K562 treated with DMSO at 1 percent for 24 hours (cell line): ENCODE results near the gene FAM219A. TPM values are rescaled to one million over a fixed set of nuclear protein-coding genes. Genes with fewer than 3 reads are reported as not detected.

Experiments
- total RNA-seq: library from RNA; unstranded; fragments of 300-600 nt; gene quantifications from 2 replicates; pipeline ENCODE4 v1.2.3, GENCODE V29; 2022; ENCODE audit warnings: low read depth; ENCODE audit not compliant: insufficient read depth

The FAM219A gene
- total RNA-seq = 20.9 and 21.6 TPM in 2 replicates

GRCh38 chr9:34458013-34458958, at the start of gene FAM219A, which contains the start of gene DNAI1:
Gene FAM219A, minus strand, starts transcription at chr9:34458570. Its CDS starts 307 bp downstream, at chr9:34458263.
Gene DNAI1, plus strand, starts transcription at chr9:34458805. Its CDS starts 201 bp downstream, at chr9:34459006.

DNA sequence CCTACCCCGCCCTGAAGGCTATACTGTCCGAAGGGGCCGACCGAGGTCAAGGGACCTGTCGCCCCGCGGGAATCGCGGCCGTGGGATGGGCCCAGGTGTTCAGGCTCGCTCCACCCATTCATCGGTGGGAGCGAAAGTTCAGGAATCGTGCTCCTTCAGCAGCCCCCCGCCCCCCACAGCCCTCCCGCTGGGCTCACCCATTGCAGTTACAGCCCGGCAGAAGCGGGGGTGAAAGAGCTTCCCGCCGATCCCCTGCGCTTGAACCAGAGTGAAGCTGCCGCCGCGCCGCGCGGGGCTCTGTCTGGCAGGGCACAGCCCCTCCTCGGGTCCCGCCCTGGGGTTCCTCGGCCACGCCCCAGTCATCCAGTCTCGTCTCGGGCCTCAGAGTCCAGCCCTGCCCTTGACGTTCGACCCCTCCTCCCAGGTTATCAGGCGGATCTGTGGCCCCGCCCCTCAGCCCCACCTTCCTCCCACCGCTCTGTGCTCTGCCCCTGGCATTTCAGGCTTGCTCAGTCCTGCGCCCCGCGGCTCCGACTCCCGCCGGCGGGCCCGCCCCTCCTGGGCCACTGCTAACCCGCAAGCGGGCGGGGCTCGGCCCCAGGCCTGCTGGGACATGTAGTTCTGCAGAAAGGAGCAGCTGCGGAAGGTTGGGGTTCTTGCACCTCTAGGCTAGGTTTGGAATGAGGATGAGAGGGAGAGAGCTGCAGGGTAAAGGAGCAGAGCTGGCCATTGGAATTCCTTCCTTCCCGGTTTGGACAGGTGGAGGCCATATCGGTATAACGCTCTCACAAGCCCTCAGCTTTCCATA, 81.6 kb downstream of the FAM219A start, which contains the start of gene MYORG:
TSS of gene MYORG (minus strand) at position 303 of the 808 bp plus-strand sequence. CDS start 3,955 bp downstream, outside the sequence.

Other genes starting within 250 kb of the FAM219A start
- 4.2 and 4.6 TPM in 2 replicates for gene KIF24, start 129.3 kb downstream of the FAM219A start, total RNA-seq
- gene NUDT2, start 129.0 kb downstream of the FAM219A start, total RNA-seq = 13.5 and 14.4 TPM in 2 replicates
- gene MYORG, start 81.7 kb downstream of the FAM219A start, total RNA-seq = 3.3 and 3.8 TPM in 2 replicates
- gene DNAI1, start 235 bp upstream of the FAM219A start, total RNA-seq = not detected in 2 replicates
- gene ENHO, start 64.4 kb upstream of the FAM219A start, total RNA-seq = not detected in 2 replicates
- 0.21 TPM in 1 of 2 replicates, not detected in the other for gene CNTFR, start 131.2 kb upstream of the FAM219A start, total RNA-seq
- 52.6 and 55.0 TPM in 2 replicates for gene RPP25L, start 153.5 kb upstream of the FAM219A start, total RNA-seq
- 146 and 150 TPM in 2 replicates for gene DCTN3, start 161.9 kb upstream of the FAM219A start, total RNA-seq
- gene ARID3C, start 170.5 kb upstream of the FAM219A start, total RNA-seq = not detected in 2 replicates
- 44.3 and 46.8 TPM in 2 replicates for gene SIGMAR1, start 179.2 kb upstream of the FAM219A start, total RNA-seq
- 16.9 and 18.1 TPM in 2 replicates for gene GALT, start 188.1 kb upstream of the FAM219A start, total RNA-seq
- 4.7 and 6.3 TPM in 2 replicates for gene IL11RA, start 193.6 kb upstream of the FAM219A start, total RNA-seq
- gene CCL27, start 204.1 kb upstream of the FAM219A start, total RNA-seq = not detected in 2 replicates
- not detected in 2 replicates for gene CCL19, start 232.7 kb upstream of the FAM219A start, total RNA-seq